ENCODE data around the gene SPATA24. TPM values are rescaled to one million over a fixed set of nuclear protein-coding genes. Genes with fewer than 3 reads are reported as not detected.

SPATA24 gene
- total RNA-seq, 1 experiment from 2014 or later: 3.1 TPM

GRCh38 chr5:139379626-139380449 is 24.1 kb downstream of the SPATA24 start:
- no peak overlapping the region for H3K27ac ChIP-seq (ENCODE audit: low read depth, low read length)
- H3K9ac ChIP-seq (ENCODE audit: low read length): no peak overlapping the region
- TF ChIP-seq ZBTB33 (IDR thresholded peaks at IDR 0.05; ENCODE audit: extremely low read depth, insufficient replicate concordance, low read length): no peak
- TF ChIP-seq FOSL1 (IDR thresholded peaks at IDR 0.05; ENCODE audit: low read depth): no peak
- no peak for TF ChIP-seq REST (IDR thresholded peaks at IDR 0.05; ENCODE audit: low read depth)
- no peak for TF ChIP-seq JUND (IDR thresholded peaks at IDR 0.05)
- no peak for TF ChIP-seq CEBPB (IDR thresholded peaks at IDR 0.05; ENCODE audit: low read depth)
- no peak for TF ChIP-seq TCF7L2 (IDR thresholded peaks at IDR 0.05; ENCODE audit: borderline replicate concordance, extremely low read depth, insufficient read depth, insufficient read length)
- TF ChIP-seq ELF1 (IDR thresholded peaks at IDR 0.05; ENCODE audit: borderline replicate concordance, low read depth): no peak
- TF ChIP-seq POLR2AphosphoS5 (IDR thresholded peaks at IDR 0.05; ENCODE audit: low read depth, low read length): no peak
- no peak for TF ChIP-seq POLR2A (IDR thresholded peaks at IDR 0.05; ENCODE audit: borderline replicate concordance, extremely low read depth, insufficient read depth, insufficient read length)

More at GRCh38 chr5:139379626-139380449, 24.1 kb downstream of the SPATA24 start:
- Histone ChIP-seq H3K4me2 (ENCODE audit: low read length) (no peak overlapping the region), H2AFZ (ENCODE audit: low read depth, low read length, poor library complexity, severe bottlenecking) (no peak overlapping the region), H4K20me1 (ENCODE audit: insufficient read depth) (no peaks in the 10 kb centered on the region), H3K9me2 (ENCODE audit: insufficient read depth) (no peaks in the 10 kb centered on the region), H3K4me3 (replicated peaks in 1 of 2; ENCODE audit: low read depth in 1 of 2, low read length in 2 of 2) (no peak overlapping the region), H3K9me3 (ENCODE audit: control insufficient read depth in 1 of 2, insufficient read depth in 1 of 2, low read depth in 1 of 2, low read length in 2 of 2) (no peaks in the 10 kb centered on the region), H3K27me3 (ENCODE audit: insufficient read depth, low read length) (no peaks in the 10 kb centered on the region), H3K36me3 (ENCODE audit: control insufficient read depth in 1 of 2, insufficient read depth in 2 of 2, low read length in 2 of 2) (no peaks in the 10 kb centered on the region), H3K79me2 (ENCODE audit: insufficient read depth, low read length) (no peaks in the 10 kb centered on the region), H3K4me1 (ENCODE audit: control insufficient read depth in 1 of 2, insufficient read depth in 2 of 2, low read length in 2 of 2) (peaks cover 0 to 11% of the 10 kb centered on the region in 2 experiments; a peak in 1 of 4 replicates)
- ChIA-PET CTCF (no interaction called here), POLR2A (no interaction called here), RAD21 (ENCODE audit: low non-redundant PET in 1 of 2, low total read pairs in 2 of 2, uncharacterized antibody in 2 of 2, unreplicated experiment in 2 of 2) (no interaction called here)
- DNase-seq (ENCODE audit: low read depth, low spot score) (no peak), ATAC-seq (no peak)
- BruUV-seq (replicated peaks): no TSS peak
- intact Hi-C loops (cut with micrococcal nuclease): loop anchor here (10.0 kb wide), 1 partner anchor 185 kb away; the partner anchor contains the start of gene SIL1
